ENCODE measurements around the gene BMP2K.

- TF ChIP-seq CTCF (IDR thresholded peaks at IDR 0.05): no peak
- TF ChIP-seq POLR2AphosphoS5 (IDR thresholded peaks at IDR 0.05): no peak
- no peak for TF ChIP-seq EP300 (IDR thresholded peaks at IDR 0.05)
Observed at GRCh38 chr4:78811034-78811433, 34.9 kb downstream of the BMP2K start.

All from stomach (tissue), 4 donors.